Measurements from ENCODE around the gene SLC35A3. TPM values are rescaled to one million over a fixed set of nuclear protein-coding genes. Genes with fewer than 3 reads are reported as not detected.
A peak's percentile ranks its signal among the peaks of the same experiment; 100 is the strongest.

The SLC35A3 gene
- total and polyA plus RNA-seq, 9 of the 15 experiments (the other 6 are each of a cell fraction or from before 2014, with no cell fraction given): 3.5 to 21.7 (median 13.2) TPM

DNA sequence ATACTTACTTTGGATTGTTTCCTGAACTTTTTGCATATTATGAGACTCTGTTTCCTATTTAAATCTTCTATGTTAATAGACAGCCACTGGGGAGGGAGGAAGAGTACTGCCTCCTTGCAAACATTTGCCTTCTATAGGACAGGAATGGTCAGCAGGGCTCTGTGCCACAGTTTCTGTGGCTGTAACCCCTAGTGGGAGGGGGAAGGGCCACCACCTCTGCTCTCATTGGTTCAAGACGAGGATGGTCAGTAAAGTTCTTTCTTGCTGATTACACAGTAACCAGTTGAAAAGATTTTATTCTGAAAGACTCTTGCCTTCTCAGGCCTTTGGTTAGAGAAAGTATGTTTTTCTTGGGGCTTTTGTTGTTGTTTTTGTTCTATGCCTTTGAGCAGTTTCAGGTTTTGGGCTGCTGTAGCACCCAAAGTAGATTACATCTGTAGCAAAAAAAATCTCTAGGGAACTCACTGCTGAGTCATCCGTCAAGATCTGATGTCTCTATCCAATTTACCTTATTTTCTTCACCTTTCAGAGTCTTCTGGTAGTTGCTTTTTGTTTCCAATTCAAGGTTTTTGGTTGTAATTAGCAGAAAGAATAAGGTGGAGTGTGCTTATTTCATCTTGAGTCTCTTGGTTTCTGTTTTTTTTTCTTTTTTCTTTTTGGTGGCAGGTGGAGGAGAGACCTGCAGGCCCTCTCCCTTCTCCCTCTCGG lies 23.1 kb downstream of the SLC35A3 start:
- Histone ChIP-seq H3K4me3 (no peak overlapping the region), H3K27ac (ENCODE audit: extremely low read depth, low read depth, low read length) (peak overlapping the region; percentile 65), H3K9me1 (ENCODE audit: control insufficient read depth, insufficient read depth, low read length) (no peaks in the 10 kb centered on the region), H3K27me3 (ENCODE audit: control insufficient read depth in 2 of 2, insufficient read depth in 2 of 2, low read length in 2 of 2) (no peaks in the 10 kb centered on the region), H3K79me2 (ENCODE audit: control insufficient read depth, insufficient read depth, low read length) (peaks cover 25% of the 10 kb centered on the region; the same call in 2 of the 3 replicates), H3K9ac (ENCODE audit: insufficient read depth in 1 of 2, low read depth in 2 of 2, low read length in 2 of 2) (no peak overlapping the region), H2AFZ (ENCODE audit: low read depth, low read length) (no peak overlapping the region), H3K9me3 (replicated peaks; ENCODE audit: control insufficient read depth, insufficient read depth, low read depth, low read length) (peaks cover 8% of the 10 kb centered on the region; the same call in 1 of the 2 replicates), H4K20me1 (replicated peaks; ENCODE audit: control insufficient read depth, insufficient read depth, low read length) (no peaks in the 10 kb centered on the region), H3K36me3 (ENCODE audit: control insufficient read depth, insufficient read depth, low read length) (peaks cover 6% of the 10 kb centered on the region; the same call in 2 of the 3 replicates), H3K4me1 (replicated peaks in 1 of 2; ENCODE audit: control insufficient read depth in 2 of 2, insufficient read depth in 2 of 2, low read length in 2 of 2) (peaks cover 3% of the 10 kb centered on the region in 2 experiments; a peak in 3 of 5 replicates), H3K4me2 (ENCODE audit: insufficient read depth, low read length) (no peak overlapping the region)
- CTCF ChIA-PET (ENCODE audit: low intra/inter-chr PET ratio): no interaction called here
- POLR2A ChIA-PET: no interaction called here
- WGBS (ENCODE audit: insufficient coverage, low coverage, missing lambda C conversion rate): 13% methylated on average over 3 of the region's 3 CpGs
- ATAC-seq: peak; percentile 86
- intact Hi-C loops (cut with micrococcal nuclease): no loop called here
- no TSS peak for BruUV-seq (replicated peaks)
- peak; percentile 70 for FAIRE-seq
- in situ Hi-C loops (cut with MboI): no loop called here
- DNase-seq (ENCODE audit: extremely low read depth in 1 of 4, low spot score in 3 of 4): peak; percentile 16 to 56 (median 28)
- TF ChIP-seq SMARCE1 (IDR thresholded peaks at IDR 0.05) (peak; percentile 81), ZNF384 (IDR thresholded peaks at IDR 0.05; ENCODE audit: low read depth, low read length) (peak; percentile 80), MAFG (tag; conservative IDR thresholded peaks at IDR 0.05) (peak; percentile 78), SMARCA4 (IDR thresholded peaks at IDR 0.05) (peak; percentile 79; the same call in 1 of the 2 replicates), FOSL1 (tag; conservative IDR thresholded peaks at IDR 0.05) (peak; percentile 70), ARID1B (IDR thresholded peaks at IDR 0.05) (no peak), NFE2 (IDR thresholded peaks at IDR 0.05; ENCODE audit: low read depth) (peak; percentile 91), MAFK (IDR thresholded peaks at IDR 0.05; ENCODE audit: low read length) (peak; percentile 48; the same call in 1 of the 2 replicates), NR2C2 (CRISPR knock-in tag; IDR thresholded peaks at IDR 0.05) (no peak), NR2C2 (tag; IDR thresholded peaks at IDR 0.05) (no peak), JUND (IDR thresholded peaks at IDR 0.05; ENCODE audit: borderline replicate concordance, low read depth, low read length) (peak; percentile 63; the same call in 1 of the 2 replicates), JUND (tag; IDR thresholded peaks at IDR 0.05; ENCODE audit: borderline replicate concordance, low read depth, low read length) (0 out of 3 replicates have a peak, but pooled peaks have one; percentile 38), ZNF316 (IDR thresholded peaks at IDR 0.05) (peak; percentile 86)
- TF ChIP-seq, protein P1, sequence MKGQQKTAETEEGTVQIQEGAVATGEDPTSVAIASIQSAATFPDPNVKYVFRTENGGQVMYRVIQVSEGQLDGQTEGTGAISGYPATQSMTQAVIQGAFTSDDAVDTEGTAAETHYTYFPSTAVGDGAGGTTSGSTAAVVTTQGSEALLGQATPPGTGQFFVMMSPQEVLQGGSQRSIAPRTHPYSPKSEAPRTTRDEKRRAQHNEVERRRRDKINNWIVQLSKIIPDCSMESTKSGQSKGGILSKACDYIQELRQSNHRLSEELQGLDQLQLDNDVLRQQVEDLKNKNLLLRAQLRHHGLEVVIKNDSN (CRISPR knock-in tag; IDR thresholded peaks at IDR 0.05): no peak
- TF ChIP-seq, protein P2, sequence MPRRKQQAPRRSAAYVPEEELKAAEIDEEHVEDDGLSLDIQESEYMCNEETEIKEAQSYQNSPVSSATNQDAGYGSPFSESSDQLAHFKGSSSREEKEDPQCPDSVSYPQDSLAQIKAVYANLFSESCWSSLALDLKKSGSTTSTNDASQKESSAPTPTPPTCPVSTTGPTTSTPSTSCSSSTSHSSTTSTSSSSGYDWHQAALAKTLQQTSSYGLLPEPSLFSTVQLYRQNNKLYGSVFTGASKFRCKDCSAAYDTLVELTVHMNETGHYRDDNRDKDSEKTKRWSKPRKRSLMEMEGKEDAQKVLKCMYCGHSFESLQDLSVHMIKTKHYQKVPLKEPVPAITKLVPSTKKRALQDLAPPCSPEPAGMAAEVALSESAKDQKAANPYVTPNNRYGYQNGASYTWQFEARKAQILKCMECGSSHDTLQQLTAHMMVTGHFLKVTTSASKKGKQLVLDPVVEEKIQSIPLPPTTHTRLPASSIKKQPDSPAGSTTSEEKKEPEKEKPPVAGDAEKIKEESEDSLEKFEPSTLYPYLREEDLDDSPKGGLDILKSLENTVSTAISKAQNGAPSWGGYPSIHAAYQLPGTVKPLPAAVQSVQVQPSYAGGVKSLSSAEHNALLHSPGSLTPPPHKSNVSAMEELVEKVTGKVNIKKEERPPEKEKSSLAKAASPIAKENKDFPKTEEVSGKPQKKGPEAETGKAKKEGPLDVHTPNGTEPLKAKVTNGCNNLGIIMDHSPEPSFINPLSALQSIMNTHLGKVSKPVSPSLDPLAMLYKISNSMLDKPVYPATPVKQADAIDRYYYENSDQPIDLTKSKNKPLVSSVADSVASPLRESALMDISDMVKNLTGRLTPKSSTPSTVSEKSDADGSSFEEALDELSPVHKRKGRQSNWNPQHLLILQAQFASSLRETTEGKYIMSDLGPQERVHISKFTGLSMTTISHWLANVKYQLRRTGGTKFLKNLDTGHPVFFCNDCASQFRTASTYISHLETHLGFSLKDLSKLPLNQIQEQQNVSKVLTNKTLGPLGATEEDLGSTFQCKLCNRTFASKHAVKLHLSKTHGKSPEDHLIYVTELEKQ (CRISPR knock-in tag; IDR thresholded peaks at IDR 0.05): no peak
